B cell (primary cell): ENCODE results near the gene C4BPB. TPM values are rescaled to one million over a fixed set of nuclear protein-coding genes. Genes with fewer than 3 reads are reported as not detected.

Experiments
- ATAC-seq: fragments of 200-7000 bp; cut with Tn5 transposase; one replicate; pipeline ENCODE4 v1.10.0; 2021; ENCODE audit warnings: low read depth, mild to moderate bottlenecking, moderate number of reproducible peaks, moderate library complexity
- CTCF ChIA-PET: fragments of 350-600 bp; sonication (Branson Sonifier 250); formaldehyde crosslinking; loops from one replicate; lab custom pipeline; 2021; ENCODE audit warnings: antibody characterized with exemption, inconsistent platforms; lab: Charles Lee
- POLR2A ChIA-PET: fragments of 350-600 bp; sonication (Branson Sonifier 250); formaldehyde crosslinking; loops from one replicate; lab custom pipeline; 2021; ENCODE audit warnings: antibody characterized with exemption; lab: Charles Lee
- DNase-seq: peaks from one replicate; pipeline ENCODE4 v3.0.0; 2013
- H2AFZ ChIP-seq: 2 replicates; pipeline ENCODE4 v1.6.1; 2012; ENCODE audit warnings: mild to moderate bottlenecking, low read depth, low read length; ENCODE audit not compliant: insufficient read depth, poor library complexity, severe bottlenecking
- H3K27ac ChIP-seq, 2 donors: 1 replicate in 1 of 2; 2 replicates in 1 of 2; pipeline ENCODE4 v1.5.1; 2012 to 2013; ENCODE audit warnings: low read length in 2 of 2, mild to moderate bottlenecking in 2 of 2, moderate library complexity in 1 of 2
- H3K27me3 ChIP-seq, 4 experiments: fragments of 200-600 bp in 1 of 4; sonication (generic) in 1 of 4; replicated peaks in 1 of 4; 1 replicate in 2 of 4; 2 replicates in 2 of 4; pipeline versions ENCODE4 v1.6.1 to v1.7.0; 2013 to 2016; ENCODE audit warnings: low read length in 3 of 4, mild to moderate bottlenecking in 2 of 4, mixed read lengths in 1 of 4, moderate library complexity in 1 of 4; ENCODE audit not compliant: insufficient read depth in 4 of 4, control insufficient read depth in 3 of 4; ENCODE audit errors: control extremely low read depth in 1 of 4
- H3K36me3 ChIP-seq, 2 experiments: replicated peaks in 1 of 2; 1 replicate in 1 of 2; 2 replicates in 1 of 2; pipeline versions ENCODE4 v1.6.1 to v1.7.1; 2013; ENCODE audit warnings: low read length in 1 of 2; ENCODE audit not compliant: insufficient read depth in 2 of 2, control insufficient read depth in 1 of 2; ENCODE audit errors: control extremely low read depth in 1 of 2, extremely low read depth in 1 of 2
- H3K4me1 ChIP-seq, 2 donors: fragments of 200-600 bp in 1 of 2; sonication (generic) in 1 of 2; 1 replicate in 1 of 2; 2 replicates in 1 of 2; pipeline versions ENCODE4 v1.5.1 to v1.6.1; 2013 to 2017; ENCODE audit warnings: low read length in 2 of 2; ENCODE audit not compliant: control insufficient read depth in 2 of 2, insufficient read depth in 2 of 2
- H3K4me2 ChIP-seq: replicated peaks from 2 replicates; pipeline ENCODE3; 2012; ENCODE audit warnings: mild to moderate bottlenecking, low read depth, low read length; ENCODE audit not compliant: poor library complexity, severe bottlenecking
- H3K4me3 ChIP-seq, 5 experiments: fragments of 200-600 bp in 1 of 5; sonication (generic) in 1 of 5; 1 replicate in 3 of 5; 2 replicates in 2 of 5; pipeline versions ENCODE4 v1.5.1 to v1.7.0; 2011 to 2016; ENCODE audit warnings: low read length in 4 of 5, mild to moderate bottlenecking in 4 of 5, low read depth in 2 of 5, control low read depth in 1 of 5, moderate library complexity in 1 of 5; ENCODE audit not compliant: insufficient read depth in 1 of 5; ENCODE audit errors: control extremely low read depth in 1 of 5, extremely low read depth in 1 of 5
- H3K79me2 ChIP-seq: fragments of 200-600 bp; sonication (generic); one replicate; pipeline ENCODE4 v1.6.0; 2016; ENCODE audit warnings: low read length; ENCODE audit not compliant: control insufficient read depth, insufficient read depth
- H3K9ac ChIP-seq: fragments of 200-600 bp; sonication (generic); 2 replicates; pipeline ENCODE4 v1.6.1; 2017; ENCODE audit warnings: mild to moderate bottlenecking, low read length, moderate library complexity
- H3K9me3 ChIP-seq, 3 donors: one replicate each; pipeline versions ENCODE4 v1.6.1 to v1.7.1; 2013; ENCODE audit warnings: low read length in 2 of 3; ENCODE audit not compliant: control insufficient read depth in 2 of 3, insufficient read depth in 1 of 3; ENCODE audit errors: control extremely low read depth in 1 of 3
- H4K20me1 ChIP-seq: 2 replicates; pipeline ENCODE4 v1.6.0; 2012; ENCODE audit warnings: mild to moderate bottlenecking, low read length; ENCODE audit not compliant: insufficient read depth, control insufficient read depth, poor library complexity, severe bottlenecking
- H3K27ac Mint-ChIP-seq: one replicate; pipeline ENCODE4 v1.8.0; 2021; ENCODE audit warnings: mixed read lengths
- H3K27me3 Mint-ChIP-seq: one replicate; pipeline ENCODE4 v1.8.0; 2021; ENCODE audit warnings: mixed read lengths
- H3K4me1 Mint-ChIP-seq: one replicate; pipeline ENCODE4 v1.8.0; 2021; ENCODE audit warnings: mixed read lengths
- H3K4me3 Mint-ChIP-seq: one replicate; pipeline ENCODE4 v1.8.0; 2021; ENCODE audit warnings: mixed read lengths
- H3K9me3 Mint-ChIP-seq: one replicate; pipeline ENCODE4 v1.8.0; 2022; ENCODE audit warnings: mixed read lengths; ENCODE audit not compliant: insufficient read depth
- CTCF ChIP-seq: fragments of 200-600 bp; IDR thresholded peaks from one replicate; pipeline ENCODE4 v1.8.0; 2022; ENCODE audit warnings: antibody characterized with exemption, mild to moderate bottlenecking
- EZH2 ChIP-seq: IDR thresholded peaks from 2 replicates; pipeline ENCODE4 v1.6.1; 2012; ENCODE audit warnings: borderline replicate concordance, low read depth, mild to moderate bottlenecking, moderate library complexity, low read length; ENCODE audit not compliant: insufficient read depth, poor library complexity, severe bottlenecking
- WGBS: methylation state at CpG from one replicate; pipeline ENCODE4 v1.1.5; 2013; ENCODE audit warnings: missing lambda C conversion rate; ENCODE audit not compliant: insufficient coverage; 5-methylcytosine and 5-hydroxymethylcytosine counted together
- intact Hi-C: fragments of 100-400 bp; cut with micrococcal nuclease; formaldehyde crosslinking; loops from one replicate; pipeline ENCODE4 v1.10.0; 2022
- polyA plus RNA-seq: library from polyadenylated mRNA; depleted of rRNA; stranded (reverse); fragments of >200 nt; gene quantifications from 2 replicates; pipeline ENCODE4 v1.2.3, GENCODE V29; 2012
- total RNA-seq, 2 donors: library from RNA; stranded (reverse); fragments of 120-200 nt in 1 of 2; gene quantifications; 1 replicate in 1 of 2; 2 replicates in 1 of 2; pipeline versions ENCODE4 v1.2.3 to v1.2.4, GENCODE V29; 2013 to 2022

Gene C4BPB
- total and polyA plus RNA-seq, 2 donors (not counting 1 experiment from before 2014, with no cell fraction given), result 0.34 TPM; not detected in 1

- H3K27ac Mint-ChIP-seq, result no peak overlapping the region
Observed at GRCh38 chr1:207048041-207048440, 40.6 kb upstream of the C4BPB start.

DNA sequence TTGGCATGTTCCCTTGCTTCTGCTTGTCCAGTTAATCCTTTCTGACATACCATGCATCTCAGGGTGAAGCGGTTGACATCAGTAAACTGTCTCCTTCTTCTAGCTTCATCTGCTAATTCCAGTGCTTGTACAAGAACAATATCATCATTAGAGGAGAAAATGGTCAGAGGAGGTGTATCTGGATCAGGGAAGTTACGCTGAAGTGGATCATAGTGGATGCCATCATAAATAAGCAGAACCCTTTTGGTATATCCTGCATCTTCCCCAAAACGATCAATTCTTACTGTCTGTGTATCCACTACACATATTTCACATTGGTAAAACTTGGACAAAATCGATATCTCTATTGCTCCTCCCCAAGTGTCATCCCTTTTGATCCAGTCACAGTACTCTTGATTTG lies 39.6 kb upstream of the C4BPB start:
- Histone ChIP-seq H2AFZ (no peak overlapping the region), H3K4me1 (peaks cover 24 to 26% of the 10 kb centered on the region in 2 donors), H3K4me2 (no peak overlapping the region), H3K27me3 (no peaks in the 10 kb centered on the region), H3K9me3 (no peaks in the 10 kb centered on the region), H3K9ac (no peak overlapping the region), H3K27ac (no peak overlapping the region), H3K79me2 (peaks cover 59% of the 10 kb centered on the region), H3K4me3 (no peak overlapping the region), H3K36me3 (peaks cover 10 to 22% of the 10 kb centered on the region in 2 experiments), H4K20me1 (peaks cover 6% of the 10 kb centered on the region)
- Mint-ChIP-seq H3K9me3 (no peaks in the 10 kb centered on the region), H3K4me1 (peaks cover 57% of the 10 kb centered on the region), H3K27ac (no peak overlapping the region), H3K4me3 (no peak overlapping the region), H3K27me3 (no peaks in the 10 kb centered on the region)
- intact Hi-C loops, result no loop called here
- DNase-seq, result no peak
- ATAC-seq, result no peak
- WGBS, result 100% methylated on average over 2 of the region's 4 CpGs
- TF ChIP-seq CTCF (no peak), EZH2 (no peak)
- CTCF ChIA-PET, result interaction anchor here (1.0 to 4.9 kb wide), 11 partner anchors 10 to 453 kb away, joined by 3 to 76 read pairs (median 6); partner anchors contain the start of gene DYRK3
- POLR2A ChIA-PET, result no interaction called here

More at GRCh38 chr1:207048041-207048440, 40.6 kb upstream of the C4BPB start:
- Histone ChIP-seq H4K20me1 (peaks cover 6% of the 10 kb centered on the region), H3K27me3 (no peaks in the 10 kb centered on the region), H2AFZ (no peak overlapping the region), H3K36me3 (peaks cover 10 to 22% of the 10 kb centered on the region in 2 experiments), H3K4me3 (no peak overlapping the region), H3K4me2 (no peak overlapping the region), H3K9ac (no peak overlapping the region), H3K79me2 (peaks cover 59% of the 10 kb centered on the region), H3K4me1 (peaks cover 16 to 20% of the 10 kb centered on the region in 2 donors), H3K9me3 (no peaks in the 10 kb centered on the region), H3K27ac (no peak overlapping the region)
- Mint-ChIP-seq H3K9me3 (no peaks in the 10 kb centered on the region), H3K4me3 (no peak overlapping the region), H3K4me1 (peaks cover 50% of the 10 kb centered on the region), H3K27me3 (no peaks in the 10 kb centered on the region)
- intact Hi-C loops, result no loop called here
- ChIA-PET CTCF (interaction anchor here (0.7 to 4.9 kb wide), 10 partner anchors 12 to 452 kb away, joined by 3 to 76 read pairs (median 6); partner anchors contain the start of genes C1orf116 and DYRK3), POLR2A (no interaction called here)
- no peak for ATAC-seq
- DNase-seq, result no peak
- WGBS, result 96% methylated on average over 4 of the region's 6 CpGs
- no peak for TF ChIP-seq CTCF
- TF ChIP-seq EZH2, result no peak
